Lower leg skin (tissue), 3 donors: ENCODE results near the gene NCOA1.

Experiments used
- POLR2A ChIP-seq, 2 donors: fragments of 450-650 bp; IDR thresholded peaks; one replicate each; pipeline ENCODE4 v1.6.1; 2016 to 2017; ENCODE audit warnings: antibody characterized with exemption in 2 of 2, mild to moderate bottlenecking in 1 of 2, moderate library complexity in 1 of 2
- TF ChIP-seq, protein P1 (sequence below), 3 donors: fragments of 450-650 bp; IDR thresholded peaks; one replicate each; pipeline ENCODE4 v1.5.1; 2016; ENCODE audit warnings: antibody characterized with exemption in 3 of 3, mild to moderate bottlenecking in 3 of 3, moderate library complexity in 2 of 3

DNA sequence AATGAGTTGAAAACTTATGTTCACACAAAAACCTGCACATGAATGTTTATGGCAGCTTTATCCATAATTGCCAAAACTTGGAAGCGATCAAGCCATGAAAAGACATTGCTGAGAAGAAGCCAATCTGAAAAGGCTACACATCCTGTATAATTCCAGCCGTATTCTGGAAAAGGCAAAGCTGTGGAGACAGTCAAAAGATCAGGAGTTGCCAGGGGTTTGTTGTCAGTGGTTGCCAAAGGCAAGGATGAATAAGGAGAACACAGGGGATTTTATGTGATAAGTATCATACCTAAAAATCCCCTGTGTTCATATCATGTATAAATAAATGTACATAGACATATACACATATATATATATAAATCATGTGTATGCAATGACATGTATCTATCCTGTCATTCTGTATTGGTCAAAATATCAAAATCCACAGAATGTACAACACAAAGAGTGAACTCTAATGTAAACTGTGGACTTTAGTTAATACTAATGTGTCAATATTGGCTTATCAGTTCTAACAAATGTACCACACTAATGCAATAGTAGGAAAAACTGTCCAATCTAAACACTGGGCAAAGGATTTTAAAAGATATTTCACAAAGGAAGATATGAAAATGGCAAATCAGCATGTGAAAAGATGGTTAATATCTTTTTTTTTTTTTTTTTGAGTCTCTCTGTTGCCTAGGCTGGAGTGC lies 226.4 kb downstream of the NCOA1 start:
- TF ChIP-seq, protein P1, sequence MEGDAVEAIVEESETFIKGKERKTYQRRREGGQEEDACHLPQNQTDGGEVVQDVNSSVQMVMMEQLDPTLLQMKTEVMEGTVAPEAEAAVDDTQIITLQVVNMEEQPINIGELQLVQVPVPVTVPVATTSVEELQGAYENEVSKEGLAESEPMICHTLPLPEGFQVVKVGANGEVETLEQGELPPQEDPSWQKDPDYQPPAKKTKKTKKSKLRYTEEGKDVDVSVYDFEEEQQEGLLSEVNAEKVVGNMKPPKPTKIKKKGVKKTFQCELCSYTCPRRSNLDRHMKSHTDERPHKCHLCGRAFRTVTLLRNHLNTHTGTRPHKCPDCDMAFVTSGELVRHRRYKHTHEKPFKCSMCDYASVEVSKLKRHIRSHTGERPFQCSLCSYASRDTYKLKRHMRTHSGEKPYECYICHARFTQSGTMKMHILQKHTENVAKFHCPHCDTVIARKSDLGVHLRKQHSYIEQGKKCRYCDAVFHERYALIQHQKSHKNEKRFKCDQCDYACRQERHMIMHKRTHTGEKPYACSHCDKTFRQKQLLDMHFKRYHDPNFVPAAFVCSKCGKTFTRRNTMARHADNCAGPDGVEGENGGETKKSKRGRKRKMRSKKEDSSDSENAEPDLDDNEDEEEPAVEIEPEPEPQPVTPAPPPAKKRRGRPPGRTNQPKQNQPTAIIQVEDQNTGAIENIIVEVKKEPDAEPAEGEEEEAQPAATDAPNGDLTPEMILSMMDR (IDR thresholded peaks at IDR 0.05), result no peak
- no peak for TF ChIP-seq POLR2A (IDR thresholded peaks at IDR 0.05)
